ENCODE measurements around the gene SAMHD1.
"Not testable (repeated sequence)": the region's sequence is repeated elsewhere in the genome, so short reads cannot be mapped to it uniquely, and the experiment has no call there.

Gene SAMHD1

GRCh38 chr20:36916199-36916598, 35.3 kb downstream of the SAMHD1 start:
- no peak for DNase-seq (ENCODE audit: low read depth)

GRCh38 chr20:36908603-36909002, 42.9 kb downstream of the SAMHD1 start:
- no peak for DNase-seq (ENCODE audit: low read depth)

- not testable (repeated sequence) for DNase-seq (ENCODE audit: low read depth)
These were observed 45.4 kb downstream of the SAMHD1 start for GRCh38 chr20:36906086-36906485.

- not testable (repeated sequence) for DNase-seq (ENCODE audit: low read depth)
These were observed 45.9 kb downstream of the SAMHD1 start for GRCh38 chr20:36905566-36905965.

- no peak for DNase-seq (ENCODE audit: low read depth)
These were observed 46.8 kb downstream of the SAMHD1 start for GRCh38 chr20:36904690-36905089.

GRCh38 chr20:36895036-36895435, 56.5 kb downstream of the SAMHD1 start:
- DNase-seq (ENCODE audit: low read depth) = no peak

GRCh38 chr20:36893801-36894200, 57.7 kb downstream of the SAMHD1 start:
- DNase-seq (ENCODE audit: low read depth) = no peak

GRCh38 chr20:36891211-36891610, 60.3 kb downstream of the SAMHD1 start:
- no peak for DNase-seq (ENCODE audit: low read depth)

- no peak for DNase-seq (ENCODE audit: low read depth)
These were observed 60.9 kb downstream of the SAMHD1 start for GRCh38 chr20:36890586-36890985.

- no peak for DNase-seq (ENCODE audit: low read depth)
These were observed 62.5 kb downstream of the SAMHD1 start for GRCh38 chr20:36888880-36889516.

GRCh38 chr20:36887752-36888090, 63.8 kb downstream of the SAMHD1 start:
- no peak for DNase-seq (ENCODE audit: low read depth)

- DNase-seq (ENCODE audit: low read depth) = peak; percentile 66
These were observed 64.4 kb downstream of the SAMHD1 start for GRCh38 chr20:36886859-36887751.

- no peak for DNase-seq (ENCODE audit: low read depth)
These were observed 66.2 kb downstream of the SAMHD1 start for GRCh38 chr20:36885356-36885755.

- no peak for DNase-seq (ENCODE audit: low read depth)
These were observed 67.5 kb downstream of the SAMHD1 start for GRCh38 chr20:36883977-36884535.

- no peak for DNase-seq (ENCODE audit: low read depth)
These were observed 69.6 kb downstream of the SAMHD1 start for GRCh38 chr20:36881888-36882287.

GRCh38 chr20:36881331-36881730, 70.2 kb downstream of the SAMHD1 start:
- no peak for DNase-seq (ENCODE audit: low read depth)

GRCh38 chr20:36880741-36881250, 70.7 kb downstream of the SAMHD1 start:
- DNase-seq (ENCODE audit: low read depth) = no peak

GRCh38 chr20:36878941-36879340, 72.6 kb downstream of the SAMHD1 start:
- DNase-seq (ENCODE audit: low read depth) = no peak

GRCh38 chr20:36876473-36876833, 75.1 kb downstream of the SAMHD1 start:
- no peak for DNase-seq (ENCODE audit: low read depth)

GRCh38 chr20:36875702-36876472, 75.6 kb downstream of the SAMHD1 start, which contains the start of gene TLDC2:
TSS of gene TLDC2 (plus strand) at chr20:36876138. CDS start at chr20:36876175, 37 bp downstream.
- DNase-seq (ENCODE audit: low read depth) = no peak

GRCh38 chr20:36875093-36875492, 76.4 kb downstream of the SAMHD1 start:
- DNase-seq (ENCODE audit: low read depth) = not testable (repeated sequence)
